Skin of body (tissue), 2 donors: ENCODE measurements around the gene DOCK3. TPM values are rescaled to one million over a fixed set of nuclear protein-coding genes. Genes with fewer than 3 reads are reported as not detected.
"Not testable (repeated sequence)": the region's sequence is repeated elsewhere in the genome, so short reads cannot be mapped to it uniquely, and the experiment has no call there.

Source experiments
- DNase-seq: peaks from one replicate; lab custom pipeline; 2025; lab: John Stamatoyannopoulos, UW
- total RNA-seq: library from RNA; depleted of rRNA; stranded (reverse); fragments of >200 nt; gene quantifications from one replicate; pipeline ENCODE4 v1.2.3, GENCODE V29; 2014

The DOCK3 gene
- total RNA-seq, 1 donor from 2014 or later = 0.89 TPM

DNA sequence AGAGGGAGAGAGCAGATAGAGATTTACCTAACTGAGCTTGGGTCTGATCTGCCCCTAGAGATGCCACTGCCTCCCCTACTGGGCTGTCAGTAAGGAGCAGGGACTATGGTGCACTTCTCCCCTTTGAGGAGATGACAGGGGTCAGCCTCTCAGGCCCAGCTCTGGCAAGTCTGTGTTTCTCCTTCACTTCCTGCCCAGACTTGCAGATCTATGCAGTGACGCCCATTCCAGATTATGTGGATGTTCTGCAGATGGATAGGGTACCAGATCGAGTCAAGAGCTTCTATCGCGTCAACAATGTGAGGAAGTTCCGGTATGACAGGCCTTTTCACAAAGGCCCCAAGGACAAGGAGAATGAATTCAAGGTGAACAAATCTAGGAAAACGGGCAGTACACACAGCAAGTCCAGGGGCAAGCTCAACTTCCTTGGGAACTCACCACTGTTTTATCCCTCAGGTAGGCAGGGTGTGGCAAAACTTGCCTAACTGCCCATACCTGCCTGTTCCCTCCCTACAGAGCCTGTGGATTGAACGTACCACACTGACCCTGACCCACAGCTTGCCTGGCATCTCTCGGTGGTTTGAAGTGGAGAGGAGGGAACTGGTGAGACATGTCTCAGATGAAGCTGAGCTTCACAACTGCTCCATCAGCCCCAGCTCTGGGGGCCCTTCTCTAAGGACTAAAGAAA lies 681.3 kb downstream of the DOCK3 start:
- DNase-seq = no peak

DNA sequence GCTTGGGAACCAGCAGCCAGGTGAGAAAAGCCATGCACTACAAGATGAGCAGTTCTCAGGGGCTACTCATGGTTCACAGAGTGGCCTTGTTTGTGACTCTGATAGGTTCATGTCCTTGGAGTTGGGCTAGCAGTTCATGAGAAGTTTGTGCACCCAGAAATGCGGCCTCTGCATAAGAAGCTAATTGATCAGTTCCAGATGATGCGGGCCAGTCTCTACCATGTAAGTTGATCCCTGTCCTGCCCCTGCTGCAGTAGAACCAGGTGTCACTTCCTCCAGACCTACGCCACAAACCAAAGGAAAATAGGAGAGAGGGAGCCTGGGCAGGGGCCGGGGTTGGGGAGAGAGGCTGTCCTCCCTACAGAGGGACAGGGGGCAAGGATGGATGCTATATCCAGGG lies 683.1 kb downstream of the DOCK3 start:
- no peak for DNase-seq

DNA sequence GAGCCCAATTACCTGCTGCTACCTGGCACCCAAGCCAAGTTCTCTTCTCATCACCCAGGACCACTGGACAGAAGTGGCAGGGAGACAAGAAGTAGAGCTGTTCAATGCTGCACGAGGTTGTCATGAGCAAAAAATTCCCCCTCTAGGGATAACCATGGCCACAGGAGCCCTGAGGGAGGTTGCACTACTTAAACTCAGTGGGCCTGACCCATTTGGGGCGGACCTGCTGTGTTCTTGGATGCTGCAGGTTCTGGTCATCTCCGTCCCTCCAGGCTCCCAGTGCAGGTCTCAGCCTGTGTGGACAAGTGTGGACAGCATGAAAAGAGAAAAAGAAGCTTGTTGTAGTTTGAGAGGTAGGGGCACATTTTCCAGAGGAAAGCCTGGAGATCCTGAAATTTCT lies 684.3 kb downstream of the DOCK3 start:
- no peak for DNase-seq

DNA sequence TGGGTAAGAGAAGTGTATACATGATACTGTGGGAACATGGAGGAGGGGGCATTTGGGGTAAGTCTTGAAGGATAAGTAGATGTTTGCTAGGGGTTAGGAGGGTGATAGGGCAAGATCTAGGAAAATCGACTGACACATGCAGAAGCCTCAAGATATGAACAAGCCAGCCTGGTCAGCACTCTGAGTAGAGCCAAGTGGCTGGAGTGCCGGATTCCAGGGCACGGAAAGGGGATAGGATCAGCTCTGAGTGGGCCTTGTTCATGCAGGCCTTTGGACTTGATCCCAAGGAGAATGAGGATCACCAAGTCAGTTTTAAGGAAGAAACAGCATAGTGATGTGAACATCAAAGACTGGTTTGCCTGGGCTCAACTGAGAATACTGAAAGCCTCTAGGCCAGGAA lies 686.1 kb downstream of the DOCK3 start:
- no peak for DNase-seq

DNA sequence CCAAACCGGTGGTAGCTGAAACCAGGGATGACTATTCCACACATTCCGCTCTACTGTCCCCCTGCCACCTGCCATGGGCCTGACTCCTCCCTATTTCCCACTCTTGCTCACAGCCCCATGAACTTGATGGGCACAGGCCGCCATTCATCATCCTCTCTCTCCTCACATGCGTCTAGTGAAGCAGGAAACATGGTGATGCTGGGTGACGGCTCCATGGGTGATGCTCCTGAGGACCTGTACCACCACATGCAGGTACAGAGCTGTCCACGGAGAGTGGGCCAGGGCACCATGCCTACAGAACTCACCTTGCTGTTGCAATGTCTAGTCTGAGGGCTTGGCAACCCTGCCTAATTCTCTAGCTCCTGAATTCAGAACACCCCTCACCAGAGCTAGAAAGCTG lies 687.0 kb downstream of the DOCK3 start:
- no peak for DNase-seq

DNA sequence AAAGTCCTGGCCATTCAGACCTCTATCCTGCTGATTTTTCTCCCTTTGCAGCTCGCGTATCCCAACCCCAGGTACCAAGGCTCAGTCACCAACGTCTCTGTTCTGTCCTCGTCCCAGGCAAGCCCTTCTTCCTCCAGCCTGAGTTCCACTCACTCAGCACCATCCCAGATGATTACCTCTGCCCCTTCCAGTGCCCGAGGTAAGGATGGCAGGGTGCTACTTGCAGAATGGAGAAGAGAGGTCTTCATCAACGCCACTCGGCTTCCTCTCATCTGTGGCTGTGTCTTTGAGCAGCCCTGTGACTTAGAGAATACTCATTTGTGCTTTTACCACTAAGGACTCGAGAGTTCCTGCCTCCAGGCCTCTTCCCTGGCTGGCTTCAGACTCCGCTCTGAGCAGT lies 687.7 kb downstream of the DOCK3 start:
- no peak for DNase-seq

DNA sequence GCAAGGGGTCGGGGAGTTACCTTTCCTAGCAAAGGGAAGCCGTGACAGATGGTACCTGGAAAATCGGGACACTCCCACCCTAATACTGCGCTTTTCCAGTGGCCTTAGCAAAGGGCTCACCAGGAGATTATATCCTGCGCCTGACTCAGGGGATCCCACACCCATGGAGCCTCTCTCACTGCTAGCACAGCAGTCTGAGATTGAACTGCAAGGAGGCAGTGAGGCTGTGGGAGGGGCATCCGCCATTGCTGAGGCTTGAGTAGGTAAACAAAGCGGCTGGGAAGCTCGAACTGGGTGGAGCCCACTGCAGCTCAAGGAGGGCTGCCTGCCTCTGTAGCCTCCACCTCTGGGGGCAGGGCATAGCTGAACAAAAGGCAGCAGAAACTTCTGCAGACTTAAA lies 693.5 kb downstream of the DOCK3 start:
- DNase-seq = not testable (repeated sequence)

- no peak for DNase-seq
Observed at GRCh38 chr3:51371943-51372557, 697.3 kb downstream of the DOCK3 start.

GRCh38 chr3:51373658-51374421 lies 699.1 kb downstream of the DOCK3 start:
- DNase-seq = no peak

DNA sequence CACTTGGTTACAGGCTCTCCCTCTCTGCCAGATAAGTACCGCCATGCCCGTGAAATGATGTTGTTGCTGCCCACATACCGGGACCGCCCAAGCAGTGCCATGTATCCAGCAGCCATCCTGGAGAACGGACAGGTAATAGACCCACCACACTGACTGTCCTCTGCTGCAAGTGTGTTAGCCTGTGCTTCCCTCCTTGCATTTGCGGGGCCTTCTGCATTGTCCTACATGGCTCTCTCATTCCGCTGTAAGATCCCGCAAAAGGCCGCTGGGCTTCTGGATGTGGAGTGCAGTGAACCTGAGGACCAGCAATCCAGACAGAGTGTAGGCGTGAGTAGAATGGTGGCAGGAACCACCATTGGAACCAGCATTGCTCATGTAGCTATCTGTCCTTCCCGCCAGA lies 699.7 kb downstream of the DOCK3 start:
- DNase-seq = no peak

DNA sequence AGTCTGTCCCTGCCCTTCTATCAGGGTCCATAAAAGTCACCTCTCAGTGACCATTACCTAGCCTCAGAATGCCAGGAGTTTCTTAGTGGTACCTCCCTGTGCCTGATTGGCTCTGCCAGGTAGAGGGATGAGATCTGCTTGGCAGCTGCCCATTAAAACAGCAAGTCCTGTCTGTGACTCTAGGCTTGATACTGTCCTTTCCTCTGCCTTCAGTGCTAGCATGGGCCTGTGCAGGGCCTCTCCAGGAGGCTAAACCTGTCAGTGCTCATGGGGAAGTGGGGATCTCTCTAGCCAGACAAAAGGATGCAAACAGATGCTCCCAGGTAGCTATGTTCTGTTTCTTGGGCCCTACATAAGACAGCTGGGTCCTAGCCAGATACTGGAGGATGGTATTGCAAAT lies 700.4 kb downstream of the DOCK3 start:
- no peak for DNase-seq

DNA sequence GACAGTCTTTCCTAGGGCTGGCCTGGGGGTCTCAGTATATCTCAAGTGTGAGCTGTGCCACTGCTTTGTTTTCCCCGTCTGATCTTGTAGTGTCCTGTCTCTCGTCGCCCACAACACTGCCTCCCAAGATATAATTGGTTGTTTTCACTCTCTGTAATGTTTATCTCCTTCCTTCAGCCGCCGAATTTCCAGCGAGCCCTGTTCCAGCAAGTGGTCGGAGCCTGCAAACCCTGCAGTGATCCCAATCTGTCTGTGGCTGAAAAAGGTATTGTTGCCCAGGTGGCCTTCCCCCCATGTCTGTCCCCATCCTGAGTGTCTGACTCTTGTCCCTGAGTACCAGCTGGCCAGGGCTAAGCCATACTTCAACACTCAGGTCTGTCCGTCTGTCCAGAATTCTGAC lies 700.8 kb downstream of the DOCK3 start:
- DNase-seq = no peak

DNA sequence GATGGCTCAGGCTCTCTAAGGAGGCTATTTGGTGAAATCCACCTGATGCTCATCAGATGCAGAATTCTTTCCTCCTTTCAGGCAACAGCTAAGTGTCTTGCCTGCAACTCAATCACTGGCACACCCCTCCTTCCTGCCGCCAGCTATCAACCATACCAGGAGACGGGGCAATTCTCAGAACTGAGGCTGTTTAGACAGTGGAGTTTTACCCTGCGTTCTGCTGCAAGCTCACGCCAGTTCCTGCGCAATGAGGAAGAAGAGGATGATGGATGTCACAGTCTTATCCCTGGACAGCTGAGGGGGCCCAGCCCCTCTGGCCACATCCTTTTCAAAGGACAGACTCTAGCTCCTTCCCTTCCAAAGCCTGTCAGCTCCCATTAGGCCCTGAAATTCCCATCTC lies 703.3 kb downstream of the DOCK3 start:
- DNase-seq = no peak

- DNase-seq = no peak
Observed at GRCh38 chr3:51378726-51379125, 704.0 kb downstream of the DOCK3 start.

DNA sequence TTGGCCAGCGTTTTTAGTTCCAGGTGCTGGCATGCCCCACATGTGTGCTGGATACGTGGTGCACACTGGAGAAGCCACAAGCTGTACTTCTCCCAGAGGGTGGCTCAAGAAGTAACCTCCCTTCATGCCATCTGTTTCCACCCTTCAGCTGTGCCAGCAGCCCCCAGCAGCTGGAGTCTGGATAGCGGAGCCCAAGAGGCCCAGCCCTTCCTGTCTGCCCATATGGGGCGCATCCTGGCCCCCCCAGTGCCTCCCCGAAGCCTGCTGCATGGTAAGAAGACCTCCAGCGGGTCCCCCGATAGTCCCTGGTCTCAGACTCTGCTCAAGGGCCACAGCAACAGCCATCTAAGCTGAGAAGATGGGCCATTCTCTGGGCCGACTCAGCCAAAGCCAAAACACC lies 704.6 kb downstream of the DOCK3 start:
- no peak for DNase-seq

DNA sequence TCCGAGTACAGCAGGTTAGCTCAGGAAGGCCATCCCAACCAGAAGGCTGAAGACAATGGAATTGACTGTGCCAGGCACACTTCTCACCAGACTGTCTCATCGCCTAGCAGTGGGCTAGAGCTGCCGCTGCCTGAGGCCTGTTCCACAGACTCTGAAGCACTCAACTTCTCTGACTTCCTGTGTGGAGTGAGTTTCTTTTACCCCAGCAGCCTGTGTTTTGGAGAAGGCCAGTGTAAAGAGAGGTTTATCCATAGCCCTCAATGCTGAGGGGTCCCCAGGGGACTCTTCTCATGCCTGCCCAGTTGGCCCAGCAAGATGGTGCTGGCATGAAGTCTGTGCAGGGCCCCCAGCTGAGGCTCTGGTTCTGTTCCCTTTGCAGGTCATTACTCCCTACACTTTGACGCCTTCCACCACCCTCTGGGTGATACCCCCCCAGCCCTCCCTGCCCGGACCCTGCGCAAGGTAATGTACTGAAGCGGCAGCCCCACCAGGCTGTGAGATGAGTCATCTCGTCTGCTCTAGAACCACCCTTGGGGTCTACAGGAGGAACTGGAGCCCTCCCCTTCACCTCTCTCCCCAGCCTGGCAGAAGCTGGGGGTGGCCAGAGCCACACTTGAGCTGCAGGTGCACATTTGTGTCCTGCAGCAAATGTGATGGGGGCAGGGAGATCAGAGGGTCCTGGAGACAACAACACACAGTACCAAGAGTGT lies 705.2 kb downstream of the DOCK3 start:
- no peak for DNase-seq

DNA sequence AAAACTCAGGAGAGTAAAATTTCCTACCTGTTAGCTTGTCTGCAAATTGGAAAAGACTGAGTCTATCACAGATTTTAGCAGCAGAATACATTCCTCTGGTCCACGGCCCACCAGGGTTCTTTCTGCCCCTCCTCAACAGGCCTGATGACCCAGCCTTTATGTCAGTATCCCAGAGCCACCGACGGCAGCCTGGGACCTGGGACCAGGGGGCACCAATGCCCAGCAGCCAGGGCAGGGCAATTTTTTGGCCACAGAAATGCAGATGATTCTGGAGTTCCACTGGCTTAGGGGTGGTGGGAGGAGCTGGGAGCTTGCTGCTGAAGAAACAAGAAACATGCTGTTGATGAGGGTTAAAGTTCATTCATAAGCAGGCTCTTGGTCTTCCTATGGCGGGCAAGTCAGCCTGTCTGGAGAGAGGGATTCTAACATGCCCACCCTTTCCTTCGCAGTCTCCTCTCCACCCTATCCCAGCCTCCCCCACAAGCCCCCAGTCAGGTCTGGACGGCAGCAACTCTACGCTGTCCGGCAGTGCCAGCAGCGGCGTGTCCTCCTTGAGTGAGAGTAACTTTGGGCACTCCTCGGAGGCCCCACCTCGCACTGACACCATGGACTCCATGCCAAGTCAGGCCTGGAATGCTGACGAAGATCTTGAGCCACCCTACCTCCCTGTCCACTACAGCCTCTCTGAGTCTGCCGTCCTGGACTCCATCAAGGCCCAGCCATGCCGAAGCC lies 706.0 kb downstream of the DOCK3 start:
- no peak for DNase-seq

GRCh38 chr3:51381333-51381705 lies 706.6 kb downstream of the DOCK3 start:
- no peak for DNase-seq

DNA sequence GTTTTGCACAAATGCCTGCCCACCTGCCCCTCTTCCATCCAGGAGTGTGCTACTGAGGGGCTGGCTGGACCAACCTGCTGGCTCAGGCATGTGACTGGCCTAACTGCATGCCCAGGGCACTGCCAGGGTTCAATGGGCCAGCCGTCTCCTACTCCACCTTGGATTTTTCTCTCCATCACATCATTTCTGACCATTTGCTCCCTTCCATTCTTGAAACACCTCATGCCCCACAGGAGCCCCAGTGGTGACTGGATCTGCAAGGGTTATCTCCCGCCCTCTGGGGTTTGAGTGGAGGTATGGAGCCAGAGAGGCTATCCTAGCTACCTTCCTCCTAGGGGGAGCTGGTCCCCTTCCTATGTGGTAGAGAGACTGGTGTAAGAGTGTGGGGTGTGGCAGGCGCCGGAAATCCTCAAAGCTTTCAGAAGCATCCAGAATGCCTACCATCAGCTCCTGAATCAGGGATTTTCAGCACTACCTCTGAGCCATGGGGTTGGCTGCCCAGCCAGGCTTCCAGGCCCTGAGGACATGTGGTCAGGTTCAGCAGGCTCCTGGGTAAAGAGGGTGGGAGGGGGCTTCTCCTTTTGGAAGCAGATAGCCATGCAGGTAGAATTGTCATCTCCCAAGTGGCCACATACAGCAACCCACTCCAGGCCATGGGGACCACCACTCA lies 707.5 kb downstream of the DOCK3 start:
- DNase-seq = no peak

DNA sequence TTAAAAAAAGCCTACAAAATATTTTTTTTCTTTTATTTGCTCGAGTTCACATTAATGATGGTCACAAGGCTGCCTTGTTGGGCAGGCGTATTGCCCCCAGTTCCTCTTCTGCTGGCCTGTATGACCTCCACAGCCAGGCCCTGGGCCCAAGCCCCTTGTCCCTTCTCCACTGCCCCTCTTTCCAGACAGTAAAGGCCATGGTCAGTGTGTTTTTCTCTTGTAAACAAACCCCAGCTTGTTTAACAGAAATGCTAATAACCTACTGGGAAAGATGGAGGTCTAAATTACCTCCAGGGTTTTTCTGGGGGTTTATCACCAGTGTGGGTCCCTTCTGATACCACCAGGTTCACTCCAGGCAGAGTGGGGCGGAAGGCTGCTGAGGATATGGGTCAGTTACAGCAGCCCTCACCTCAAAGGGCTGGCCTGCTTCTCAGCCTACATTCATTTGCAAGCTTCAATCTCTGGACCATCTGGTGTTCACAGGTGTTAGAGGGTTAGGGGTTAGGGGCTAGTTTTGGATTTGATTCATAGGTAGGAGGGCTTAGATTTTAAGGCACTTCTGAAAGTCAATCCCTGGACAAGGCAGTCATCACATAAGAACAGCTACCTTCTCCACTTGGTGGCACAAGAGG lies 708.3 kb downstream of the DOCK3 start:
- DNase-seq = no peak
